H1 (cell line): ENCODE data around the gene PAX9. TPM values are rescaled to one million over a fixed set of nuclear protein-coding genes. Genes with fewer than 3 reads are reported as not detected.

ENCODE experiments used
- CTCF ChIA-PET: fragments of 300-600 bp; sonication (Branson Sonifier 250); formaldehyde crosslinking; loops from one replicate; lab custom pipeline; 2021; ENCODE audit not compliant: partially characterized antibody; lab: Charles Lee
- POLR2A ChIA-PET: fragments of 300-600 bp; sonication (Branson Sonifier 250); formaldehyde crosslinking; loops from one replicate; lab custom pipeline; 2021; ENCODE audit warnings: inconsistent platforms; ENCODE audit not compliant: partially characterized antibody; lab: Charles Lee
- DNase-seq, 2 experiments: peaks; one replicate each; pipeline versions ENCODE4 v3.0.0 to v3.0.0-alpha.2; 2010 to 2022; ENCODE audit warnings: low spot score in 2 of 2, low read depth in 1 of 2, mixed read lengths in 1 of 2
- FAIRE-seq: peaks from 2 replicates; lab custom pipeline; 2011; peaks lifted over from hg19 to GRCh38; lab: Jason Lieb, UNC
- H2AFZ ChIP-seq: 2 replicates; pipeline ENCODE4 v1.8.1; 2012; ENCODE audit warnings: low read length, inconsistent platforms
- H2AK5ac ChIP-seq: 2 replicates; pipeline ENCODE4 v1.6.1; 2013; ENCODE audit warnings: low read depth, low read length
- H2BK120ac ChIP-seq: replicated peaks from 2 replicates; pipeline ENCODE3; 2013; ENCODE audit warnings: low read depth, low read length, inconsistent platforms
- H2BK12ac ChIP-seq: 2 replicates; pipeline ENCODE4 v1.6.1; 2013; ENCODE audit warnings: low read depth, low read length
- H2BK15ac ChIP-seq: 2 replicates; pipeline ENCODE4 v1.6.1; 2013; ENCODE audit warnings: low read length
- H2BK20ac ChIP-seq: 2 replicates; pipeline ENCODE4 v1.6.1; 2013; ENCODE audit warnings: low read length
- H2BK5ac ChIP-seq: 2 replicates; pipeline ENCODE4 v1.6.1; 2013; ENCODE audit warnings: low read depth, low read length
- H3K14ac ChIP-seq: 2 replicates; pipeline ENCODE4 v1.6.1; 2013; ENCODE audit warnings: inconsistent platforms; ENCODE audit not compliant: insufficient read length
- H3K18ac ChIP-seq: 2 replicates; pipeline ENCODE4 v1.6.1; 2013; ENCODE audit warnings: low read length; ENCODE audit errors: extremely low read depth
- H3K23ac ChIP-seq: 2 replicates; pipeline ENCODE4 v1.6.1; 2013; ENCODE audit warnings: inconsistent platforms; ENCODE audit not compliant: insufficient read length
- H3K23me2 ChIP-seq: 2 replicates; pipeline ENCODE4 v1.6.1; 2013; ENCODE audit warnings: low read depth, low read length
- H3K27ac ChIP-seq: 2 replicates; pipeline ENCODE4 v1.6.1; 2011; ENCODE audit warnings: low read depth, low read length, inconsistent platforms
- H3K27me3 ChIP-seq, 4 experiments: replicated peaks in 1 of 4; 1 replicate in 1 of 4; 2 replicates in 3 of 4; pipeline versions ENCODE4 v1.6.1 to v1.8.1; 2011 to 2013; ENCODE audit warnings: low read length in 3 of 4, mild to moderate bottlenecking in 3 of 4, inconsistent platforms in 2 of 4, mixed read lengths in 2 of 4, moderate library complexity in 1 of 4; ENCODE audit not compliant: control insufficient read depth in 3 of 4, insufficient read depth in 3 of 4; ENCODE audit errors: extremely low read depth in 1 of 4
- H3K36me3 ChIP-seq, 4 experiments: 2 replicates each; pipeline versions ENCODE4 v1.6.1 to v1.8.1; 2011 to 2013; ENCODE audit warnings: mild to moderate bottlenecking in 4 of 4, low read length in 3 of 4, moderate library complexity in 2 of 4, control low read depth in 1 of 4, inconsistent platforms in 1 of 4; ENCODE audit not compliant: insufficient read depth in 4 of 4, control insufficient read depth in 2 of 4
- H3K4ac ChIP-seq: replicated peaks from 2 replicates; pipeline ENCODE3; 2013; ENCODE audit warnings: low read length, low read depth, mixed read lengths, inconsistent platforms; ENCODE audit not compliant: insufficient read length
- H3K4me1 ChIP-seq, 4 experiments: replicated peaks in 1 of 4; 1 replicate in 1 of 4; 2 replicates in 3 of 4; pipeline versions ENCODE4 v1.6.1 to v1.8.1; 2011 to 2013; ENCODE audit warnings: low read length in 3 of 4, inconsistent platforms in 2 of 4, mixed read lengths in 1 of 4; ENCODE audit not compliant: insufficient read depth in 4 of 4, control insufficient read depth in 3 of 4
- H3K4me2 ChIP-seq, 2 experiments: 2 replicates each; pipeline versions ENCODE4 v1.6.1 to v1.8.1; 2011 to 2013; ENCODE audit warnings: low read depth in 2 of 2, low read length in 2 of 2, control low read depth in 1 of 2, inconsistent platforms in 1 of 2, mild to moderate bottlenecking in 1 of 2; ENCODE audit not compliant: insufficient read depth in 1 of 2
- H3K4me3 ChIP-seq, 4 experiments: fragments of 200-600, 300-600 bp in 1 of 4; sonication (generic), shearing (Covaris generic), sonication (Bioruptor Twin) in 1 of 4; 2 replicates each; pipeline versions ENCODE4 v1.5.1 to v1.8.1; 2011 to 2016; ENCODE audit warnings: low read length in 4 of 4, low read depth in 3 of 4, control low read depth in 2 of 4, inconsistent platforms in 2 of 4, mild to moderate bottlenecking in 2 of 4, mixed read lengths in 1 of 4, moderate library complexity in 1 of 4; ENCODE audit not compliant: insufficient read depth in 2 of 4; ENCODE audit errors: extremely low read depth in 1 of 4
- H3K56ac ChIP-seq: replicated peaks from 2 replicates; pipeline ENCODE3; 2013; ENCODE audit warnings: low read depth, mild to moderate bottlenecking, mixed read lengths, low read length, inconsistent platforms; ENCODE audit not compliant: insufficient read length
- H3K79me1 ChIP-seq: 2 replicates; pipeline ENCODE4 v1.6.1; 2013; ENCODE audit warnings: low read depth, low read length, control low read depth
- H3K79me2 ChIP-seq, 2 experiments: 2 replicates each; pipeline versions ENCODE4 v1.6.1 to v1.8.1; 2012 to 2013; ENCODE audit warnings: low read length in 2 of 2, mild to moderate bottlenecking in 2 of 2, inconsistent platforms in 1 of 2; ENCODE audit not compliant: insufficient read depth in 2 of 2, control insufficient read depth in 1 of 2
- H3K9ac ChIP-seq, 4 experiments: replicated peaks in 1 of 4; 1 replicate in 1 of 4; 2 replicates in 3 of 4; pipeline versions ENCODE4 v1.6.1 to v1.8.1; 2011 to 2013; ENCODE audit warnings: low read depth in 3 of 4, low read length in 3 of 4, control low read depth in 2 of 4, mild to moderate bottlenecking in 2 of 4, moderate library complexity in 2 of 4, inconsistent platforms in 1 of 4; ENCODE audit errors: extremely low read depth in 1 of 4
- H3K9me3 ChIP-seq, 2 experiments: 2 replicates each; pipeline versions ENCODE4 v1.6.1 to v1.8.1; 2012 to 2013; ENCODE audit warnings: mild to moderate bottlenecking in 2 of 2, moderate library complexity in 2 of 2, control low read depth in 1 of 2, inconsistent platforms in 1 of 2, low read depth in 1 of 2, low read length in 1 of 2, mixed read lengths in 1 of 2; ENCODE audit not compliant: insufficient read depth in 2 of 2
- H4K20me1 ChIP-seq, 2 experiments: replicated peaks in 1 of 2; 2 replicates each; pipeline versions ENCODE3 to v1.8.1; 2011 to 2013; ENCODE audit warnings: inconsistent platforms in 2 of 2, low read length in 2 of 2, mild to moderate bottlenecking in 1 of 2; ENCODE audit not compliant: insufficient read depth in 2 of 2, control insufficient read depth in 1 of 2
- H4K5ac ChIP-seq: 2 replicates; pipeline ENCODE4 v1.6.1; 2013; ENCODE audit warnings: low read length, low read depth, mixed read lengths, inconsistent platforms; ENCODE audit not compliant: insufficient read length
- H4K8ac ChIP-seq: 2 replicates; pipeline ENCODE4 v1.8.0; 2013; ENCODE audit warnings: mild to moderate bottlenecking, moderate library complexity, low read length, inconsistent platforms; ENCODE audit not compliant: insufficient read depth; ENCODE audit errors: extremely low read depth
- H4K91ac ChIP-seq: replicated peaks from 2 replicates; pipeline ENCODE3; 2013; ENCODE audit warnings: low read length, mixed read lengths, inconsistent platforms; ENCODE audit not compliant: insufficient read length
- CHD2 ChIP-seq: IDR thresholded peaks from 2 replicates; pipeline ENCODE4 v1.6.1; 2012; ENCODE audit warnings: low read length, improper control_type of control experiment
- GTF2F1 ChIP-seq: IDR thresholded peaks from 2 replicates; pipeline ENCODE4 v1.6.1; 2012; ENCODE audit warnings: low read depth, low read length, improper control_type of control experiment, borderline replicate concordance
- JUN ChIP-seq: IDR thresholded peaks from 2 replicates; pipeline ENCODE4 v1.6.1; 2011; ENCODE audit warnings: low read depth, mild to moderate bottlenecking, improper control_type of control experiment, low read length
- JUND ChIP-seq: IDR thresholded peaks from 2 replicates; pipeline ENCODE4 v1.6.1; 2011; ENCODE audit warnings: mild to moderate bottlenecking, improper control_type of control experiment, low read length
- KDM4A ChIP-seq: IDR thresholded peaks from one replicate; pipeline ENCODE4 v1.7.1; 2012; ENCODE audit warnings: low read depth, mild to moderate bottlenecking, moderate library complexity, low read length, inconsistent platforms; ENCODE audit not compliant: severe bottlenecking
- NRF1 ChIP-seq: IDR thresholded peaks from 2 replicates; pipeline ENCODE4 v1.6.1; 2011; ENCODE audit warnings: mild to moderate bottlenecking, low read depth, low read length, improper control_type of control experiment
- SP1 ChIP-seq: IDR thresholded peaks from 2 replicates; pipeline ENCODE4 v1.6.1; 2011; ENCODE audit warnings: low read depth, low read length
- SRF ChIP-seq: IDR thresholded peaks from 2 replicates; pipeline ENCODE4 v1.6.1; 2011; ENCODE audit warnings: mild to moderate bottlenecking, low read depth, low read length, moderate library complexity
- TEAD4 ChIP-seq: IDR thresholded peaks from 2 replicates; pipeline ENCODE4 v1.6.1; 2012; ENCODE audit warnings: low read depth, low read length, inconsistent platforms, mixed read lengths
- WGBS, 2 experiments: shearing (Covaris generic) in 1 of 2; methylation state at CpG; one replicate each; pipeline versions ENCODE4 v1.1.6 to v1.1.7; 2013 to 2015; ENCODE audit warnings: low lambda C conversion rate in 2 of 2, mixed read lengths in 2 of 2, inconsistent platforms in 1 of 2, low coverage in 1 of 2, missing lambda C conversion rate in 1 of 2; ENCODE audit not compliant: insufficient replicate concordance in 2 of 2, insufficient coverage in 1 of 2, insufficient read length in 1 of 2; ENCODE audit errors: extremely low coverage in 1 of 2, missing lambda C conversion rate in 1 of 2; 5-methylcytosine and 5-hydroxymethylcytosine counted together
- polyA plus RNA-seq, 7 experiments: library from polyadenylated mRNA; depleted of rRNA in 3 of 7; stranded (reverse) in 5 of 7; unstranded in 2 of 7; fragments of >200 nt in 5 of 7; fragments of 200-250 nt in 2 of 7; gene quantifications; 1 replicate in 5 of 7; 2 replicates in 1 of 7; 4 replicates in 1 of 7; pipeline versions ENCODE4 v1.2.1 to v1.2.3, GENCODE V29; 2011 to 2013; ENCODE audit warnings: missing spikeins in 2 of 7, mixed read lengths in 2 of 7
- total RNA-seq: library from RNA; stranded (reverse); fragmentation: NEBNext Ultra II Directional; extraction: Animal tissue kit (Norgen Biotek cat#: 25700); gene quantifications from 2 replicates; pipeline ENCODE4 v1.2.1, GENCODE V29; 2021
- TF ChIP-seq, protein P1 (sequence below), 3 experiments: IDR thresholded peaks; 1 replicate in 2 of 3; 2 replicates in 1 of 3; pipeline versions ENCODE4 v1.5.1 to v1.6.1; 2011; ENCODE audit warnings: low read length in 3 of 3, mild to moderate bottlenecking in 3 of 3, inconsistent platforms in 2 of 3, low read depth in 1 of 3, moderate library complexity in 1 of 3; ENCODE audit not compliant: insufficient read depth in 1 of 3; ENCODE audit errors: control extremely low read depth in 1 of 3

Gene PAX9
- total and polyA plus RNA-seq, 2 of the 8 experiments (the other 6 are each of a cell fraction or from before 2014, with no cell fraction given), result 0.05 TPM; not detected in 1

DNA sequence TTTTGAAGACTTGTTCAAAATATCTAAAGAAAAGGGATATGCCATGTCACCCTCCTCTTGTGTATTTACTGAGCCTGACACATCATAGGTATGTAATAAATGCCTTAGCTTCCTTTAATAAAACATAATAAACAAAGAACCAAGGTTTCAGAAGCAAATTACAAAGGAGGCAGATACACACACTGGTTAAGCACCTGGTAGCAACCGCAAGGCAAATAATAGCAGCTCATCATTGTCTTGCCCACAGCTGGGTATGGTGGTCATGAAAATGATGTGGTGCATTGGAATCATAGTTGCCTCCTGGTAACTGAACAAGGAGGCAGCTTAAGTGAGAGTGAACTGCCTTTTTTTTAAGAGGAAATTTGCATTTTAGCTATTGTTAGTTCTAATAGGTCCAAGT, 39.0 kb downstream of the PAX9 start:
- Histone ChIP-seq H3K9me3 (no peaks in the 10 kb centered on the region; a peak in 1 of 4 replicates), H2AK5ac (no peak overlapping the region), H3K4me3 (no peak overlapping the region), H3K56ac (no peak overlapping the region), H3K23ac (no peak overlapping the region), H2BK120ac (no peak overlapping the region), H3K79me1 (no peaks in the 10 kb centered on the region), H2AFZ (no peak overlapping the region), H3K27ac (no peak overlapping the region), H4K20me1 (no peaks in the 10 kb centered on the region), H4K5ac (no peak overlapping the region), H3K4ac (no peak overlapping the region), H3K4me1 (no peaks in the 10 kb centered on the region), H4K8ac (no peak overlapping the region), H2BK12ac (no peak overlapping the region), H3K14ac (no peak overlapping the region), H3K27me3 (no peaks in the 10 kb centered on the region), H2BK15ac (no peak overlapping the region), H3K79me2 (no peaks in the 10 kb centered on the region), H3K4me2 (no peak overlapping the region), H3K36me3 (no peaks in the 10 kb centered on the region), H2BK20ac (no peak overlapping the region), H2BK5ac (no peak overlapping the region), H4K91ac (no peak overlapping the region), H3K9ac (no peak overlapping the region), H3K23me2 (no peaks in the 10 kb centered on the region), H3K18ac (no peak overlapping the region)
- ChIA-PET POLR2A (interaction anchor here (0.5 kb wide), 1 partner anchor 11 kb away, joined by 3 read pairs; no protein-coding TSS in a partner anchor), CTCF (interaction anchor here (0.5 to 1.4 kb wide), 8 partner anchors 11 to 222 kb away, joined by 3 read pairs; no protein-coding TSS in a partner anchor)
- TF ChIP-seq SP1, result no peak
- TF ChIP-seq JUN, result no peak
- no peak for TF ChIP-seq CHD2
- TF ChIP-seq TEAD4, result no peak
- no peak for TF ChIP-seq JUND
- no peak for TF ChIP-seq GTF2F1
- TF ChIP-seq NRF1, result no peak
- TF ChIP-seq SRF, result no peak
- TF ChIP-seq, protein P1, sequence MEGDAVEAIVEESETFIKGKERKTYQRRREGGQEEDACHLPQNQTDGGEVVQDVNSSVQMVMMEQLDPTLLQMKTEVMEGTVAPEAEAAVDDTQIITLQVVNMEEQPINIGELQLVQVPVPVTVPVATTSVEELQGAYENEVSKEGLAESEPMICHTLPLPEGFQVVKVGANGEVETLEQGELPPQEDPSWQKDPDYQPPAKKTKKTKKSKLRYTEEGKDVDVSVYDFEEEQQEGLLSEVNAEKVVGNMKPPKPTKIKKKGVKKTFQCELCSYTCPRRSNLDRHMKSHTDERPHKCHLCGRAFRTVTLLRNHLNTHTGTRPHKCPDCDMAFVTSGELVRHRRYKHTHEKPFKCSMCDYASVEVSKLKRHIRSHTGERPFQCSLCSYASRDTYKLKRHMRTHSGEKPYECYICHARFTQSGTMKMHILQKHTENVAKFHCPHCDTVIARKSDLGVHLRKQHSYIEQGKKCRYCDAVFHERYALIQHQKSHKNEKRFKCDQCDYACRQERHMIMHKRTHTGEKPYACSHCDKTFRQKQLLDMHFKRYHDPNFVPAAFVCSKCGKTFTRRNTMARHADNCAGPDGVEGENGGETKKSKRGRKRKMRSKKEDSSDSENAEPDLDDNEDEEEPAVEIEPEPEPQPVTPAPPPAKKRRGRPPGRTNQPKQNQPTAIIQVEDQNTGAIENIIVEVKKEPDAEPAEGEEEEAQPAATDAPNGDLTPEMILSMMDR (IDR thresholded peaks at IDR 0.05; ENCODE audit: control extremely low read depth in 1 of 3, insufficient read depth in 1 of 3, low read depth in 1 of 3, low read length in 3 of 3), result no peak
- TF ChIP-seq KDM4A, result no peak
- WGBS, 2 experiments, result 85% methylated on average over 1 of the region's 1 CpG; no CpG with 5 or more reads in 1 of the 2 experiments
- DNase-seq (no peak), FAIRE-seq (no peak)
